ENCODE results near the gene SLC2A13. TPM values are rescaled to one million over a fixed set of nuclear protein-coding genes. Genes with fewer than 3 reads are reported as not detected.

The SLC2A13 gene
- polyA plus RNA-seq, 1 donor (not counting 4 experiments of a cell fraction or from before 2014, with no cell fraction given): 1.1 TPM

DNA sequence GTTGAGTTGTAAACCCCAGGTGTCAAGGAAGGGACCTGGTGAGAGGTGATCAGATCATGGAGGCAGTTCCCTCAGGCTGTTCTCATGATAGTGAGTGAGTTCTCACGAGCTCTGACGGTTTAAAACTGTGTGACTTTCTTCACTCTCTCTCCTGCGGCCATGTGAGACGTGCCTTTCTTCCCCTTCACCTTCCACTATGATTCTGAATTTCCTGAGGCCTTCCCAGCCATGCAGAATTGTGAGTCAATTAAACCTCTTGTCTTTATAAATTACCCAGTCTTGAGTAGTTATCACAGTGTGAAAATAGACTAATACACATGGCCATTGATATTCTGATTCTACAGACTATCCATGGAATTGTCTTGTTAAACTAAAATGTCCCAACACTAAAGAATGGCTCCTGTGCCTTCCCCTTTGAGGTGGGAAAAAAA is 85.6 kb downstream of the SLC2A13 start:
- FAIRE-seq (no peak), DNase-seq (ENCODE audit: low read depth, low spot score) (no peak)
- Histone ChIP-seq H3K27me3 (ENCODE audit: control insufficient read depth, extremely low read depth, insufficient read depth, low read length) (no peaks in the 10 kb centered on the region), H4K20me1 (ENCODE audit: control insufficient read depth, extremely low read depth, insufficient read depth, low read length) (no peaks in the 10 kb centered on the region), H3K4me2 (ENCODE audit: control insufficient read depth, extremely low read depth, insufficient read depth, low read depth, low read length) (no peak overlapping the region), H3K9ac (ENCODE audit: control insufficient read depth, extremely low read depth, insufficient read depth, low read length) (no peak overlapping the region), H3K36me3 (ENCODE audit: control insufficient read depth in 2 of 2, extremely low read depth in 1 of 2, insufficient read depth in 2 of 2, low read length in 2 of 2) (no peaks in the 10 kb centered on the region), H3K4me1 (ENCODE audit: control insufficient read depth, extremely low read depth, insufficient read depth, low read length) (no peaks in the 10 kb centered on the region), H3K79me2 (ENCODE audit: control insufficient read depth, insufficient read depth, low read length) (no peaks in the 10 kb centered on the region), H3K9me1 (ENCODE audit: control insufficient read depth, extremely low read depth, insufficient read depth, low read length) (no peaks in the 10 kb centered on the region), H3K27ac (ENCODE audit: control insufficient read depth, insufficient read depth, low read length) (no peak overlapping the region), H3K4me3 (ENCODE audit: control insufficient read depth in 2 of 3, extremely low read depth in 1 of 3, insufficient read depth in 2 of 3, low read depth in 1 of 3, low read length in 3 of 3) (no peak overlapping the region), H2AFZ (ENCODE audit: control insufficient read depth, low read length) (no peak overlapping the region), H3K9me3 (ENCODE audit: control insufficient read depth, low read depth, low read length) (no peaks in the 10 kb centered on the region)
- TF ChIP-seq EZH2 (IDR thresholded peaks at IDR 0.05; ENCODE audit: low read length): no peak
- TF ChIP-seq, protein P1, sequence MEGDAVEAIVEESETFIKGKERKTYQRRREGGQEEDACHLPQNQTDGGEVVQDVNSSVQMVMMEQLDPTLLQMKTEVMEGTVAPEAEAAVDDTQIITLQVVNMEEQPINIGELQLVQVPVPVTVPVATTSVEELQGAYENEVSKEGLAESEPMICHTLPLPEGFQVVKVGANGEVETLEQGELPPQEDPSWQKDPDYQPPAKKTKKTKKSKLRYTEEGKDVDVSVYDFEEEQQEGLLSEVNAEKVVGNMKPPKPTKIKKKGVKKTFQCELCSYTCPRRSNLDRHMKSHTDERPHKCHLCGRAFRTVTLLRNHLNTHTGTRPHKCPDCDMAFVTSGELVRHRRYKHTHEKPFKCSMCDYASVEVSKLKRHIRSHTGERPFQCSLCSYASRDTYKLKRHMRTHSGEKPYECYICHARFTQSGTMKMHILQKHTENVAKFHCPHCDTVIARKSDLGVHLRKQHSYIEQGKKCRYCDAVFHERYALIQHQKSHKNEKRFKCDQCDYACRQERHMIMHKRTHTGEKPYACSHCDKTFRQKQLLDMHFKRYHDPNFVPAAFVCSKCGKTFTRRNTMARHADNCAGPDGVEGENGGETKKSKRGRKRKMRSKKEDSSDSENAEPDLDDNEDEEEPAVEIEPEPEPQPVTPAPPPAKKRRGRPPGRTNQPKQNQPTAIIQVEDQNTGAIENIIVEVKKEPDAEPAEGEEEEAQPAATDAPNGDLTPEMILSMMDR (optimal IDR thresholded peaks at IDR 0.05 in 1 of 3, IDR thresholded peaks at IDR 0.05 in 1 of 3, conservative IDR thresholded peaks at IDR 0.05 in 1 of 3; ENCODE audit: extremely low read depth in 1 of 3, insufficient read depth in 2 of 3, low read length in 3 of 3): no peak
- dilution Hi-C loops (cut with MboI; ENCODE audit: extremely low pct_ligation_motif_present, low sequenced_read_pairs): no loop called here

DNA sequence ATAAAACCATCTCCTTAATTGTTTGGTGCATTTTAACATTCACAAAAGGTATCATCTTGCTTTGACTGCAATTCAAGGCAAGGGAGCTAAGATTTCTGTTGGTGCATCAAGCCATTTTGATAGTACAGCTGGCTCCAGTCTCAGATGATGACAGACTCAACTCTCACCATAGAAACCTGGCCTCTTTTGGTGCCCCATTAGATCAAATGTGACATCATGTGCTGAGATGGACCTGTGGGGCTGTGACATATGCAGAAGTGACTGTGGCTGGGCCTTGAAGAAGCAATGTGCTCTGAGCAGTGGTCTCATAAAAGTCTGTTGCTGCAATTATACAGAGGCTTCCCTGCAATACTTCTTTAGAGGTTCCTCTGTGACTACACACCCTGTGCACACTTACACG is 88.4 kb downstream of the SLC2A13 start:
- H3K79me2 ChIP-seq (ENCODE audit: control insufficient read depth, insufficient read depth, low read length): no peaks in the 10 kb centered on the region
- no peaks in the 10 kb centered on the region for H3K9me1 ChIP-seq (ENCODE audit: control insufficient read depth, extremely low read depth, insufficient read depth, low read length)
- H3K4me2 ChIP-seq (ENCODE audit: control insufficient read depth, extremely low read depth, insufficient read depth, low read depth, low read length): no peak overlapping the region
- dilution Hi-C loops (cut with MboI; ENCODE audit: extremely low pct_ligation_motif_present, low sequenced_read_pairs): no loop called here
- H2AFZ ChIP-seq (ENCODE audit: control insufficient read depth, low read length): no peak overlapping the region
- no peaks in the 10 kb centered on the region for H4K20me1 ChIP-seq (ENCODE audit: control insufficient read depth, extremely low read depth, insufficient read depth, low read length)
- H3K27me3 ChIP-seq (ENCODE audit: control insufficient read depth, extremely low read depth, insufficient read depth, low read length): no peaks in the 10 kb centered on the region
- no peaks in the 10 kb centered on the region for H3K4me1 ChIP-seq (ENCODE audit: control insufficient read depth, extremely low read depth, insufficient read depth, low read length)
- FAIRE-seq: no peak
- H3K9me3 ChIP-seq (ENCODE audit: control insufficient read depth, low read depth, low read length): no peaks in the 10 kb centered on the region
- no peak overlapping the region for H3K27ac ChIP-seq (ENCODE audit: control insufficient read depth, insufficient read depth, low read length)
- no peaks in the 10 kb centered on the region for H3K36me3 ChIP-seq (ENCODE audit: control insufficient read depth in 2 of 2, extremely low read depth in 1 of 2, insufficient read depth in 2 of 2, low read length in 2 of 2)
- DNase-seq (ENCODE audit: low read depth, low spot score): no peak
- no peak for TF ChIP-seq EZH2 (IDR thresholded peaks at IDR 0.05; ENCODE audit: low read length)
- TF ChIP-seq, protein P1 (optimal IDR thresholded peaks at IDR 0.05 in 1 of 3, IDR thresholded peaks at IDR 0.05 in 1 of 3, conservative IDR thresholded peaks at IDR 0.05 in 1 of 3; ENCODE audit: extremely low read depth in 1 of 3, insufficient read depth in 2 of 3, low read length in 3 of 3): no peak
- no peak overlapping the region for H3K4me3 ChIP-seq (ENCODE audit: control insufficient read depth in 2 of 3, extremely low read depth in 1 of 3, insufficient read depth in 2 of 3, low read depth in 1 of 3, low read length in 3 of 3)
- no peak overlapping the region for H3K9ac ChIP-seq (ENCODE audit: control insufficient read depth, extremely low read depth, insufficient read depth, low read length)

Data from keratinocyte (primary cell).